CD14-positive monocyte (primary cell): Measurements from ENCODE around the gene EIF4B. TPM values are rescaled to one million over a fixed set of nuclear protein-coding genes. Genes with fewer than 3 reads are reported as not detected.

Experiments
- DNase-seq, 3 donors: peaks; one replicate each; pipeline ENCODE4 v3.0.0-alpha.2; 2011 to 2022
- H2AFZ ChIP-seq: 2 replicates; pipeline ENCODE4 v1.6.0; 2012; ENCODE audit warnings: mild to moderate bottlenecking, low read depth, low read length, inconsistent platforms; ENCODE audit not compliant: insufficient read depth, poor library complexity, severe bottlenecking
- H3K27ac ChIP-seq, 2 donors: 1 replicate in 1 of 2; 2 replicates in 1 of 2; pipeline ENCODE4 v1.5.1; 2012 to 2013; ENCODE audit warnings: low read length in 2 of 2, control low read depth in 1 of 2, inconsistent platforms in 1 of 2, low read depth in 1 of 2, mild to moderate bottlenecking in 1 of 2
- H3K27me3 ChIP-seq, 2 donors: one replicate each; pipeline versions ENCODE4 v1.6.0 to v1.6.1; 2011 to 2013; ENCODE audit warnings: low read length in 2 of 2; ENCODE audit not compliant: control insufficient read depth in 2 of 2, insufficient read depth in 2 of 2
- H3K36me3 ChIP-seq, 2 donors: replicated peaks in 1 of 2; 1 replicate in 1 of 2; 2 replicates in 1 of 2; pipeline versions ENCODE4 v1.5.1 to v1.6.1; 2012 to 2013; ENCODE audit warnings: low read length in 2 of 2, control low read depth in 1 of 2, inconsistent platforms in 1 of 2, mild to moderate bottlenecking in 1 of 2; ENCODE audit not compliant: insufficient read depth in 2 of 2, control insufficient read depth in 1 of 2
- H3K4me1 ChIP-seq, 2 donors: 1 replicate in 1 of 2; 2 replicates in 1 of 2; pipeline versions ENCODE4 v1.5.1 to v1.6.1; 2012 to 2013; ENCODE audit warnings: low read length in 2 of 2, control low read depth in 1 of 2, inconsistent platforms in 1 of 2, mild to moderate bottlenecking in 1 of 2, moderate library complexity in 1 of 2; ENCODE audit not compliant: insufficient read depth in 2 of 2, control insufficient read depth in 1 of 2
- H3K4me2 ChIP-seq: replicated peaks from 2 replicates; pipeline ENCODE3; 2012; ENCODE audit warnings: low read length, moderate library complexity, mild to moderate bottlenecking; ENCODE audit not compliant: poor library complexity, severe bottlenecking; ENCODE audit errors: extremely low read depth
- H3K4me3 ChIP-seq, 3 experiments: fragments of 200-600 bp in 1 of 3; sonication (generic) in 1 of 3; replicated peaks in 1 of 3; 1 replicate in 2 of 3; 2 replicates in 1 of 3; pipeline ENCODE4 v1.5.1; 2011 to 2013; ENCODE audit warnings: low read length in 3 of 3, mild to moderate bottlenecking in 3 of 3, control low read depth in 2 of 3, low read depth in 2 of 3, inconsistent platforms in 1 of 3, moderate library complexity in 1 of 3
- H3K79me2 ChIP-seq: 2 replicates; pipeline ENCODE4 v1.6.0; 2012; ENCODE audit warnings: mild to moderate bottlenecking, control low read depth, inconsistent platforms, low read length, moderate library complexity; ENCODE audit not compliant: insufficient read depth
- H3K9ac ChIP-seq: 2 replicates; pipeline ENCODE4 v1.6.0; 2017; ENCODE audit warnings: low read length, mild to moderate bottlenecking; ENCODE audit not compliant: insufficient read depth, poor library complexity, severe bottlenecking
- H3K9me3 ChIP-seq, 2 donors: replicated peaks in 1 of 2; 1 replicate in 1 of 2; 2 replicates in 1 of 2; pipeline versions ENCODE4 v1.5.1 to v1.6.1; 2012 to 2013; ENCODE audit warnings: low read length in 2 of 2, control low read depth in 1 of 2; ENCODE audit not compliant: control insufficient read depth in 1 of 2, insufficient read depth in 1 of 2
- H4K20me1 ChIP-seq: 2 replicates; pipeline ENCODE4 v1.6.0; 2012; ENCODE audit warnings: mild to moderate bottlenecking, low read length, control low read depth, moderate library complexity; ENCODE audit not compliant: insufficient read depth
- H3K27ac Mint-ChIP-seq, 7 donors: one replicate each; pipeline ENCODE4 v1.8.0; 2020; ENCODE audit warnings: mild to moderate bottlenecking in 7 of 7, mixed read lengths in 7 of 7, moderate library complexity in 6 of 7, inconsistent platforms in 2 of 7
- H3K27me3 Mint-ChIP-seq, 3 donors: one replicate each; pipeline ENCODE4 v1.8.0; 2021 to 2022; ENCODE audit warnings: low read depth in 3 of 3, mild to moderate bottlenecking in 3 of 3, mixed read lengths in 3 of 3, moderate library complexity in 3 of 3, inconsistent platforms in 1 of 3
- H3K36me3 Mint-ChIP-seq, 2 donors: one replicate each; pipeline ENCODE4 v1.8.0; 2020; ENCODE audit warnings: mixed read lengths in 2 of 2, inconsistent platforms in 1 of 2, mild to moderate bottlenecking in 1 of 2
- H3K4me1 Mint-ChIP-seq: one replicate; pipeline ENCODE4 v1.8.0; 2020; ENCODE audit warnings: mild to moderate bottlenecking, mixed read lengths
- H3K4me3 Mint-ChIP-seq, 2 donors: one replicate each; pipeline ENCODE4 v1.8.0; 2020; ENCODE audit warnings: mild to moderate bottlenecking in 2 of 2, mixed read lengths in 2 of 2, moderate library complexity in 1 of 2
- H3K9me3 Mint-ChIP-seq, 7 donors: one replicate each; pipeline ENCODE4 v1.8.0; 2020 to 2022; ENCODE audit warnings: mixed read lengths in 7 of 7, mild to moderate bottlenecking in 6 of 7, moderate library complexity in 6 of 7, inconsistent platforms in 2 of 7
- WGBS: methylation state at CpG from one replicate; pipeline ENCODE4 v1.1.5; 2013; ENCODE audit warnings: missing lambda C conversion rate; ENCODE audit not compliant: insufficient coverage; 5-methylcytosine and 5-hydroxymethylcytosine counted together
- intact Hi-C, 2 donors: fragments of 100-400 bp; cut with micrococcal nuclease; formaldehyde crosslinking; loops; one replicate each; pipeline versions ENCODE4 v1.15.0 to v1.15.1; 2023
- polyA plus RNA-seq, 3 donors: library from polyadenylated mRNA; depleted of rRNA in 1 of 3; unstranded in 2 of 3; stranded (reverse) in 1 of 3; fragments of 300-500 nt in 2 of 3; fragments of >200 nt in 1 of 3; fragmentation: Illumina TruSeq in 2 of 3; gene quantifications; 1 replicate in 2 of 3; 2 replicates in 1 of 3; pipeline ENCODE4 v1.2.3, GENCODE V29; 2012 to 2021
- TF ChIP-seq, protein P1 (sequence below): fragments of 200-600 bp; IDR thresholded peaks from one replicate; pipeline ENCODE4 v1.8.0; 2022; ENCODE audit warnings: antibody characterized with exemption, mild to moderate bottlenecking

The EIF4B gene
- polyA plus RNA-seq, 3 donors: 41.2 to 185 (median 58.6) TPM

DNA sequence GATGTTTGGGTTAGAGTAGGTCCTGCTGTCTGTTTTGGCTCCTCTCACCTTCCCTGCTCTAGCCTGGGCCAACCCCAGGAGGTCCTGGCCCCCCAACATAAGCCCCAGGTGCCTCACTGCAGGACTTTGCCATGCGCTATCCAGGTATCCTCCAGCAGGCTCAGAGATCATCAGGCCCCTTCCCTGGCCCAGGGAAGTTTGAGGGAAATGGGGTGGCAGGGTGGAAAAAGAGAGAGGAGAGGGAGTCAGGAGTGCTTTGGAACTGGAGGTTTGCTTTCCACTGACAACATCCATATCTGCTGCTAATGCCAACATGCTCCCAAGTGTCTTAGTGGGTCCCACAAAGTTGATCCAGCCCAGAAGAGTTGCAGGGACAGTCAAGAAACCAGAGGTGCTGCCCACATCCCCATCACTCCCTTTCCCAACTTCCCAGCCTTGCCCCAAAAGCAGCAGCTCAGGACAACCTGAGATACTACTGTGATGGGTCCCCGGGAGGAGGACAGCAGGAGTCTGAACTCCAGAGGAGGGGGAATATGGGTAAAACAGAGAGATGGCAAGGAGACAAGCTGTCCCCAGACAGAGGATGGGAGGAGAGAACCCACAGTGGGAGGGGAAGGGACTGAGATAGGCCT is 44.3 kb downstream of the EIF4B start:
- Histone ChIP-seq H3K4me2 (no peak overlapping the region), H3K79me2 (no peaks in the 10 kb centered on the region), H3K27me3 (peaks cover 0 to 11% of the 10 kb centered on the region in 2 donors), H3K9ac (no peak overlapping the region), H3K9me3 (no peaks in the 10 kb centered on the region), H3K4me3 (no peak overlapping the region), H2AFZ (no peak overlapping the region), H3K36me3 (no peaks in the 10 kb centered on the region), H3K4me1 (peaks cover 20 to 30% of the 10 kb centered on the region in 2 donors), H3K27ac (no peak overlapping the region), H4K20me1 (no peaks in the 10 kb centered on the region)
- peaks cover 0 to 3% of the 10 kb centered on the region in 2 donors for H3K36me3 Mint-ChIP-seq
- no peak overlapping the region for H3K4me3 Mint-ChIP-seq
- peak overlapping the region in 1 of 7 donors; percentile 32 for H3K27ac Mint-ChIP-seq
- H3K9me3 Mint-ChIP-seq: peaks cover 0 to 6% (median 0%) of the 10 kb centered on the region in 7 donors
- peaks cover 24% of the 10 kb centered on the region for H3K4me1 Mint-ChIP-seq
- DNase-seq: no peak
- WGBS: 80% methylated on average over 1 of the region's 2 CpGs
- intact Hi-C loops: no loop called here
- peaks cover 13 to 37% (median 24%) of the 10 kb centered on the region in 3 donors for H3K27me3 Mint-ChIP-seq
- TF ChIP-seq, protein P1, sequence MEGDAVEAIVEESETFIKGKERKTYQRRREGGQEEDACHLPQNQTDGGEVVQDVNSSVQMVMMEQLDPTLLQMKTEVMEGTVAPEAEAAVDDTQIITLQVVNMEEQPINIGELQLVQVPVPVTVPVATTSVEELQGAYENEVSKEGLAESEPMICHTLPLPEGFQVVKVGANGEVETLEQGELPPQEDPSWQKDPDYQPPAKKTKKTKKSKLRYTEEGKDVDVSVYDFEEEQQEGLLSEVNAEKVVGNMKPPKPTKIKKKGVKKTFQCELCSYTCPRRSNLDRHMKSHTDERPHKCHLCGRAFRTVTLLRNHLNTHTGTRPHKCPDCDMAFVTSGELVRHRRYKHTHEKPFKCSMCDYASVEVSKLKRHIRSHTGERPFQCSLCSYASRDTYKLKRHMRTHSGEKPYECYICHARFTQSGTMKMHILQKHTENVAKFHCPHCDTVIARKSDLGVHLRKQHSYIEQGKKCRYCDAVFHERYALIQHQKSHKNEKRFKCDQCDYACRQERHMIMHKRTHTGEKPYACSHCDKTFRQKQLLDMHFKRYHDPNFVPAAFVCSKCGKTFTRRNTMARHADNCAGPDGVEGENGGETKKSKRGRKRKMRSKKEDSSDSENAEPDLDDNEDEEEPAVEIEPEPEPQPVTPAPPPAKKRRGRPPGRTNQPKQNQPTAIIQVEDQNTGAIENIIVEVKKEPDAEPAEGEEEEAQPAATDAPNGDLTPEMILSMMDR: no peak

DNA sequence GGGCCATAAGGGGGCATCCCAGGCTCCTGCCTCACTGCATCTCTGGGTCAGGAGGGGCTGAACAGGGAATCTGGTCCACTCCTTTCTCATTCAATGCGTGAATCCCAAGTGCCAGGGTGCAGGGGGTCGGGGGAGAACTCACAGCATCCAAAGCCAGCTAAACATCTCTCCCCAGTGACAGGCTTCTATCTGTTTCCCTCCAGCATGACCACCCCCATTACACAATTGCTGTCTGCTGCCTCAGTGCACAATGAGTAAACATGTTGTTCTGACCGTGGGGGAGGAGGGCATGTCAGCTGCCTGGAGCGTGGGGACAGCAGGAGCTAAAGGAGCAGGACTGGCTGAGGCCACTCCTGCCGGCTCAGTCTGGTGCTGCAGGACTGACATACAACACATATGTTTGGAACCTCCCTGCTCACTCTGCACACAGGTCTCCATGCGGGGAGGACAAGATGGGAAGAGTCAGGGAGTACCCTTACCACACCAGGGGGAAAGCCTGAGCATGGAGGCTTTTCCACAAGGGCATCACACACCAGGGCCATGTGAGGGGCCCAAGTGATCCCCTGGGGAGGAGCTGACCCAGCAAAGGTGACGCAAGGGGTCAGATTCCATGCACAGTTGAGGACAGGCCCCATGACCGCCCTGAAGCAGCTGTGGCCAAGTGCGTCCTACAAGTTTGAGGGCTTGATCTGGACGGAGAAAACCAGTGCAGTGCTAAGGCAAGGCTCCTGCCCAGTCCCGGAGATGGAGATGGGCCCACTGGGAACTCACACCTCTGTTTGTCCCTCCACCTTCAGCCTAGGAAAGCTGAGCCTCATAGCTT is 45.0 kb downstream of the EIF4B start:
- intact Hi-C loops: no loop called here
- Mint-ChIP-seq H3K27me3 (peaks cover 6 to 31% (median 21%) of the 10 kb centered on the region in 3 donors), H3K36me3 (peaks cover 0 to 3% of the 10 kb centered on the region in 2 donors), H3K9me3 (no peaks in the 10 kb centered on the region), H3K4me3 (peak overlapping the region in 1 of 2 donors; percentile 14), H3K27ac (no peak overlapping the region), H3K4me1 (peaks cover 18% of the 10 kb centered on the region)
- 69% methylated on average over 5 of the region's 11 CpGs for WGBS
- H3K36me3 ChIP-seq: no peaks in the 10 kb centered on the region
- H2AFZ ChIP-seq: no peak overlapping the region
- TF ChIP-seq, protein P1: no peak
- no peak overlapping the region for H3K4me2 ChIP-seq
- H3K27ac ChIP-seq: no peak overlapping the region
- DNase-seq: peak in 2 of 3 donors; percentile 11 to 38
- no peaks in the 10 kb centered on the region for H3K9me3 ChIP-seq
- H4K20me1 ChIP-seq: no peaks in the 10 kb centered on the region
- H3K4me3 ChIP-seq: no peak overlapping the region
- H3K27me3 ChIP-seq: peaks cover 0 to 4% of the 10 kb centered on the region in 2 donors
- H3K79me2 ChIP-seq: no peaks in the 10 kb centered on the region
- no peak overlapping the region for H3K9ac ChIP-seq
- H3K4me1 ChIP-seq: peaks cover 16 to 25% of the 10 kb centered on the region in 2 donors
